T-helper 1 cell treated with Interleukin-12 subunit alpha and Interleukin-12 subunit beta and Interleukin-4 antibody, amounts not matched to agents 30 μg/mL and 1 μg/mL, for 36 hours (primary cell): ENCODE results near the gene UTS2R.

Experiments
- H3K27ac Mint-ChIP-seq: one replicate; pipeline ENCODE4 v1.8.0; 2021; ENCODE audit warnings: mild to moderate bottlenecking, mixed read lengths
- H3K27me3 Mint-ChIP-seq: one replicate; pipeline ENCODE4 v1.8.0; 2021; ENCODE audit warnings: low read depth, mixed read lengths
- H3K36me3 Mint-ChIP-seq: one replicate; pipeline ENCODE4 v1.8.0; 2021; ENCODE audit warnings: low read depth, mixed read lengths
- H3K4me1 Mint-ChIP-seq: one replicate; pipeline ENCODE4 v1.8.0; 2021; ENCODE audit warnings: low read depth, mixed read lengths
- H3K4me3 Mint-ChIP-seq: one replicate; pipeline ENCODE4 v1.8.0; 2021; ENCODE audit warnings: mild to moderate bottlenecking, moderate library complexity, mixed read lengths
- H3K9me3 Mint-ChIP-seq: one replicate; pipeline ENCODE4 v1.8.0; 2021; ENCODE audit warnings: mixed read lengths

The UTS2R gene

GRCh38 chr17:82424863-82425159 lies 53.2 kb downstream of the UTS2R start:
- no peaks in the 10 kb centered on the region for H3K9me3 Mint-ChIP-seq
- peaks cover 45% of the 10 kb centered on the region for H3K36me3 Mint-ChIP-seq
- H3K27ac Mint-ChIP-seq: peak overlapping the region; percentile 49

More at GRCh38 chr17:82424863-82425159, 53.2 kb downstream of the UTS2R start:
- H3K4me3 Mint-ChIP-seq: no peak overlapping the region
- peaks cover 26% of the 10 kb centered on the region for H3K4me1 Mint-ChIP-seq
- no peaks in the 10 kb centered on the region for H3K27me3 Mint-ChIP-seq
